T-helper 1 cell treated with Interleukin-12 subunit alpha and Interleukin-12 subunit beta and Interleukin-4 antibody, amounts not matched to agents 30 ng/mL and 1 ng/mL, for 36 hours (primary cell): ENCODE measurements around the gene ARRDC3. TPM values are rescaled to one million over a fixed set of nuclear protein-coding genes. Genes with fewer than 3 reads are reported as not detected.

Experiments
- intact Hi-C: fragments of 100-400 bp; cut with micrococcal nuclease; formaldehyde crosslinking; loops from one replicate; pipeline ENCODE4 v1.15.1; 2024
- total RNA-seq: library from RNA; stranded (reverse); gene quantifications from 2 replicates; pipeline ENCODE4 v1.2.3, GENCODE V29; 2022

ARRDC3 gene
- total RNA-seq, 1 donor from 2014 or later, result 20.2 TPM

DNA sequence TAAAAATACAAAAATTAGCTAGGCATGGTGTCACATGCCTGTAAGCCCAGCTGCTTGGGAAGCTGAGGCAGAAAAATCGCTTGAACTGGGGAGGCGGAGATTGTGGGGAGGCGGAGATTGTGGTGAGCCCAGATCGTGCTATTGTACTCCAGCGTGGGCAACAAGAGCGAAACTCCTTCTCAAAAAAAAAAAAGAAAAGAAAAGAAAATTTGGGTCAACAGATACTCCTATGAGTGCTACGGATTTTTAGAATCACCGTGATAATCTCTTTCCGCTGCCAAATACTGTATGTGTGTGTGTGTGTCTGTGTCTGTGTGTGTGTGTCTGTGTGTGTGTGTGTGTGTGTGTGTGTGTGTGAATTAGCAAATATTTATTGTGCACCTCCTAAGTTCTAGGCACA, 64.4 kb downstream of the ARRDC3 start:
- intact Hi-C loops, result loop anchor here (10.0 kb wide), 1 partner anchor 214 kb away; no protein-coding TSS in a partner anchor
